ENCODE results near the gene CNTNAP4. TPM values are rescaled to one million over a fixed set of nuclear protein-coding genes. Genes with fewer than 3 reads are reported as not detected.

The CNTNAP4 gene
- polyA plus RNA-seq, 1 donor from 2014 or later = 75.8 TPM

DNA sequence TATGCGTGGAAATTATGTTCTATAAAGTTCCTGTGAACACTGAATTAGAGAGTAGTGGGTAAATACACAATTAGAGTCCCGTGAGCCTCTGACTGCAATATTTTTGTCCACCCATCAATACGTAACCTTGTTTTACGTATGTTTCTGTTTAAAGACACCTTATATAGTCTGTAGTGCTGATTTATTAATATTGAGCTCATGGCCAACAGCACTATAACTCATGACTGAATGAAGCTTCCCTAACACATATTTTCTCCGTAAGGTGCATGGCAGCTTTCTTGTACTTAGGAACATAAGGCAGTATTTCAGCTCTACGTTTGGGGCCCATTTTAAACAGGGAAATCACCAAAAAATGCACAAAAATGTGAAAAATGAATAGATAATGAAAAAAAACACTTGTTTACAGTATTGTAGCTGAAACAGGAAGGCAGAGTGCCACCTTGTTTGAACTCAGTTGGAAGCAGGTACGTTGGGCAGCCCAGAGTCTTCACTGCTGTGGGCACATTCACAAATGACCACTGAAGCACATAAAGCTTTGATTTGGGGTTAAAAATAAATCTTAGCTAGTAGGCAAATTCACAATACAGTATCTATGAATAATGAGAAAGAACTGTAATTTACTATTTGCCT is 108.5 kb downstream of the CNTNAP4 start:
- H4K20me1 ChIP-seq (ENCODE audit: insufficient read depth) = no peaks in the 10 kb centered on the region
- H3K9ac ChIP-seq (ENCODE audit: low read length) = no peak overlapping the region
- H3K9me3 ChIP-seq (ENCODE audit: low read length) = no peaks in the 10 kb centered on the region
- no peaks in the 10 kb centered on the region for H3K27me3 ChIP-seq (ENCODE audit: insufficient read depth, low read depth, low read length)
- no peak for TF ChIP-seq SMC3 (conservative IDR thresholded peaks at IDR 0.05; ENCODE audit: poor library complexity)
- no peak for TF ChIP-seq CTCF (IDR thresholded peaks at IDR 0.05; ENCODE audit: poor library complexity, severe bottlenecking)
- no peak for TF ChIP-seq POLR2AphosphoS5 (IDR thresholded peaks at IDR 0.05)
- TF ChIP-seq EZH2 (IDR thresholded peaks at IDR 0.05; ENCODE audit: borderline replicate concordance, insufficient read depth, low read length, poor library complexity, severe bottlenecking) = no peak
- TF ChIP-seq TAF1 (IDR thresholded peaks at IDR 0.05; ENCODE audit: low read depth) = no peak
- no peak for TF ChIP-seq MXI1 (conservative IDR thresholded peaks at IDR 0.05; ENCODE audit: poor library complexity, severe bottlenecking)
- no peak for TF ChIP-seq RAD21 (conservative IDR thresholded peaks at IDR 0.05)
- no peak for TF ChIP-seq EP300 (conservative IDR thresholded peaks at IDR 0.05; ENCODE audit: poor library complexity, severe bottlenecking)
- no peaks in the 10 kb centered on the region for H3K9me2 ChIP-seq (ENCODE audit: insufficient read depth, low read length)
- H3F3A ChIP-seq (ENCODE audit: insufficient read depth, low read length, poor library complexity, severe bottlenecking) = no peaks in the 10 kb centered on the region
- H3K27ac ChIP-seq (ENCODE audit: low read length) = no peak overlapping the region
- no peak overlapping the region for H3K4me2 ChIP-seq (ENCODE audit: low read length)
- no peak overlapping the region for H3K4me3 ChIP-seq (ENCODE audit: low read length)
- no peaks in the 10 kb centered on the region for H3K36me3 ChIP-seq (ENCODE audit: insufficient read depth, low read length)
- H2AFZ ChIP-seq (ENCODE audit: low read depth, low read length) = no peak overlapping the region
- H3K79me2 ChIP-seq (replicated peaks; ENCODE audit: insufficient read depth, low read length) = no peaks in the 10 kb centered on the region

- Histone ChIP-seq H3K27me3 (ENCODE audit: insufficient read depth, low read depth, low read length) (no peaks in the 10 kb centered on the region), H3K9ac (ENCODE audit: low read length) (no peak overlapping the region), H3K4me2 (ENCODE audit: low read length) (no peak overlapping the region), H3K79me2 (replicated peaks; ENCODE audit: insufficient read depth, low read length) (no peaks in the 10 kb centered on the region), H3F3A (ENCODE audit: insufficient read depth, low read length, poor library complexity, severe bottlenecking) (no peaks in the 10 kb centered on the region), H3K9me2 (ENCODE audit: insufficient read depth, low read length) (no peaks in the 10 kb centered on the region), H3K27ac (ENCODE audit: low read length) (no peak overlapping the region), H2AFZ (ENCODE audit: low read depth, low read length) (no peak overlapping the region), H4K20me1 (ENCODE audit: insufficient read depth) (no peaks in the 10 kb centered on the region), H3K36me3 (ENCODE audit: insufficient read depth, low read length) (no peaks in the 10 kb centered on the region), H3K4me3 (ENCODE audit: low read length) (no peak overlapping the region), H3K9me3 (ENCODE audit: low read length) (no peaks in the 10 kb centered on the region)
- TF ChIP-seq EP300 (conservative IDR thresholded peaks at IDR 0.05; ENCODE audit: poor library complexity, severe bottlenecking) (no peak), CTCF (IDR thresholded peaks at IDR 0.05; ENCODE audit: poor library complexity, severe bottlenecking) (no peak), MXI1 (conservative IDR thresholded peaks at IDR 0.05; ENCODE audit: poor library complexity, severe bottlenecking) (no peak), EZH2 (IDR thresholded peaks at IDR 0.05; ENCODE audit: borderline replicate concordance, insufficient read depth, low read length, poor library complexity, severe bottlenecking) (no peak), SMC3 (conservative IDR thresholded peaks at IDR 0.05; ENCODE audit: poor library complexity) (no peak), POLR2AphosphoS5 (IDR thresholded peaks at IDR 0.05) (no peak), RAD21 (conservative IDR thresholded peaks at IDR 0.05) (no peak)
These were observed 109.6 kb downstream of the CNTNAP4 start for GRCh38 chr16:76386784-76387183.

DNA sequence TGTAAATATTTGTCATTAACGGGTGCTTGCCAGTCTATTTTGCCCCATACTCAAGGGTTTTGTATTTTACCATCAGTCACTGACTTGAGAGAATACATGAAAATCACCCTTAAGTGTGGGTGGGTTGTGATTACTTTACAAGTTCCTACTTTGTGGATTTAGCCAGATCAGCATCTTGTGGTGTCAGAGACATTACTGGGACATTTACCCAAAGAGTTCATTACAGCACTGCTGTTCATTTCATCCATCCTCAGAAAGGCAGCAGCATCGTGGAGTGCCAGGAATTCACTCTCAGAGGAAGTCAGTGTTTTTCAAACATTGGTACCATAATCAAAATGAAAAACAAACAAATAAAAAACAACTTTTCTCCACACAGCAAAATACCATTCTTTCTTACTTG is 110.8 kb downstream of the CNTNAP4 start:
- TF ChIP-seq POLR2AphosphoS5 (IDR thresholded peaks at IDR 0.05) = no peak
- no peak for TF ChIP-seq MXI1 (conservative IDR thresholded peaks at IDR 0.05; ENCODE audit: poor library complexity, severe bottlenecking)
- TF ChIP-seq RAD21 (conservative IDR thresholded peaks at IDR 0.05) = no peak
- TF ChIP-seq EP300 (conservative IDR thresholded peaks at IDR 0.05; ENCODE audit: poor library complexity, severe bottlenecking) = no peak
- TF ChIP-seq SMC3 (conservative IDR thresholded peaks at IDR 0.05; ENCODE audit: poor library complexity) = no peak
- no peak for TF ChIP-seq EZH2 (IDR thresholded peaks at IDR 0.05; ENCODE audit: borderline replicate concordance, insufficient read depth, low read length, poor library complexity, severe bottlenecking)
- no peak for TF ChIP-seq TAF1 (IDR thresholded peaks at IDR 0.05; ENCODE audit: low read depth)
- TF ChIP-seq, protein P1, sequence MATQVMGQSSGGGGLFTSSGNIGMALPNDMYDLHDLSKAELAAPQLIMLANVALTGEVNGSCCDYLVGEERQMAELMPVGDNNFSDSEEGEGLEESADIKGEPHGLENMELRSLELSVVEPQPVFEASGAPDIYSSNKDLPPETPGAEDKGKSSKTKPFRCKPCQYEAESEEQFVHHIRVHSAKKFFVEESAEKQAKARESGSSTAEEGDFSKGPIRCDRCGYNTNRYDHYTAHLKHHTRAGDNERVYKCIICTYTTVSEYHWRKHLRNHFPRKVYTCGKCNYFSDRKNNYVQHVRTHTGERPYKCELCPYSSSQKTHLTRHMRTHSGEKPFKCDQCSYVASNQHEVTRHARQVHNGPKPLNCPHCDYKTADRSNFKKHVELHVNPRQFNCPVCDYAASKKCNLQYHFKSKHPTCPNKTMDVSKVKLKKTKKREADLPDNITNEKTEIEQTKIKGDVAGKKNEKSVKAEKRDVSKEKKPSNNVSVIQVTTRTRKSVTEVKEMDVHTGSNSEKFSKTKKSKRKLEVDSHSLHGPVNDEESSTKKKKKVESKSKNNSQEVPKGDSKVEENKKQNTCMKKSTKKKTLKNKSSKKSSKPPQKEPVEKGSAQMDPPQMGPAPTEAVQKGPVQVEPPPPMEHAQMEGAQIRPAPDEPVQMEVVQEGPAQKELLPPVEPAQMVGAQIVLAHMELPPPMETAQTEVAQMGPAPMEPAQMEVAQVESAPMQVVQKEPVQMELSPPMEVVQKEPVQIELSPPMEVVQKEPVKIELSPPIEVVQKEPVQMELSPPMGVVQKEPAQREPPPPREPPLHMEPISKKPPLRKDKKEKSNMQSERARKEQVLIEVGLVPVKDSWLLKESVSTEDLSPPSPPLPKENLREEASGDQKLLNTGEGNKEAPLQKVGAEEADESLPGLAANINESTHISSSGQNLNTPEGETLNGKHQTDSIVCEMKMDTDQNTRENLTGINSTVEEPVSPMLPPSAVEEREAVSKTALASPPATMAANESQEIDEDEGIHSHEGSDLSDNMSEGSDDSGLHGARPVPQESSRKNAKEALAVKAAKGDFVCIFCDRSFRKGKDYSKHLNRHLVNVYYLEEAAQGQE (IDR thresholded peaks at IDR 0.05; ENCODE audit: borderline replicate concordance) = no peak
- TF ChIP-seq CTCF (IDR thresholded peaks at IDR 0.05; ENCODE audit: poor library complexity, severe bottlenecking) = no peak
- no peak overlapping the region for H2AFZ ChIP-seq (ENCODE audit: low read depth, low read length)

More for the DNA sequence above, 110.8 kb downstream of the CNTNAP4 start:
- no peaks in the 10 kb centered on the region for H3K9me2 ChIP-seq (ENCODE audit: insufficient read depth, low read length)
- no peaks in the 10 kb centered on the region for H4K20me1 ChIP-seq (ENCODE audit: insufficient read depth)
- no peak overlapping the region for H3K9ac ChIP-seq (ENCODE audit: low read length)
- no peak overlapping the region for H3K27ac ChIP-seq (ENCODE audit: low read length)
- no peak overlapping the region for H3K4me2 ChIP-seq (ENCODE audit: low read length)
- no peaks in the 10 kb centered on the region for H3K9me3 ChIP-seq (ENCODE audit: low read length)
- no peaks in the 10 kb centered on the region for H3K27me3 ChIP-seq (ENCODE audit: insufficient read depth, low read depth, low read length)
- no peaks in the 10 kb centered on the region for H3K36me3 ChIP-seq (ENCODE audit: insufficient read depth, low read length)
- no peak overlapping the region for H3K4me3 ChIP-seq (ENCODE audit: low read length)
- no peaks in the 10 kb centered on the region for H3F3A ChIP-seq (ENCODE audit: insufficient read depth, low read length, poor library complexity, severe bottlenecking)
- H3K79me2 ChIP-seq (replicated peaks; ENCODE audit: insufficient read depth, low read length) = no peaks in the 10 kb centered on the region

All from neural cell (in vitro differentiated cells).